GM19239 (cell line): ENCODE measurements around the gene CD34.
A peak's percentile ranks its signal among the peaks of the same experiment; 100 is the strongest.
"Not testable (repeated sequence)": the region's sequence is repeated elsewhere in the genome, so short reads cannot be mapped to it uniquely, and the experiment has no call there.

Experiments
- DNase-seq: peaks from one replicate; pipeline ENCODE4 v3.0.0; 2011; ENCODE audit warnings: low spot score; ENCODE audit not compliant: insufficient read length
- FAIRE-seq: peaks from 2 replicates; lab custom pipeline; 2011; peaks lifted over from hg19 to GRCh38; lab: Jason Lieb, UNC

The CD34 gene

DNA sequence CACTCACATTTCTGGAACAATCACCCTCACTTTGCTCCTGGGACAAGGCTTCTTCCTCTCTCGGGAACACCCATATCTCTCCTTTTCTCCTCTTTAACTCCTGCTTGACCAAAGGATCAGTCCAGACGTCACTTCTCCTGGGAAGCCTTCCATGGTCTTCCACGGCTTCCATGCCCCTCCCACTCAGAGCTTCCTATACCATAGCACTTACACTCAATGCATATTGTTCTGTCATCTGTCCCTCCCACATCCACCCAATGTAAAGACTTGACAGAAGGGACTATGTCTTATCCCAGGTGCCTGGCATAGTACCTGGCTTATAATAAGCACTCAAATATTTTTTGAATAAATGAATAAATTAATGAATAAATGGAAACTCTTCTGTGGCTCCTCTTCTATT lies 28.2 kb downstream of the CD34 start:
- no peak for FAIRE-seq
- DNase-seq = no peak

DNA sequence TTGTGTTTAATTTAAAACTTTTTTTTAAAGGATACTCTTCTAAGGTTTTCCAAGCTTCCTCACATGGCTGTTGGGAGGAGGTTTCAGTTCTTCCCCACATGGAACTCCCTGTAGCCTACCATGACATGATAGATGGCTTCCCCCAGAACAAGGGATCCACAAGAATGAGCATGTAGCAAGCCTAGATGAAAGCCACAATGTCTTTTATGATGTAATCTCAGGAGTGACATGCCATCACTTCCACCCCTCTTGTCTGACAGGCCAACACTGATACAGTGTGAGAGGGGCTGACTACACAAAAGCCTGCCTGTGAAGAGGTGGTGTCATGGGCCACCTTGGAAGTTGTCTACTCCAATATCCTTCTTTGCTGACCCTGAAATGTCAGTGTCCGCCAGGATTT lies 32.0 kb downstream of the CD34 start:
- FAIRE-seq (no peak), DNase-seq (no peak)

DNA sequence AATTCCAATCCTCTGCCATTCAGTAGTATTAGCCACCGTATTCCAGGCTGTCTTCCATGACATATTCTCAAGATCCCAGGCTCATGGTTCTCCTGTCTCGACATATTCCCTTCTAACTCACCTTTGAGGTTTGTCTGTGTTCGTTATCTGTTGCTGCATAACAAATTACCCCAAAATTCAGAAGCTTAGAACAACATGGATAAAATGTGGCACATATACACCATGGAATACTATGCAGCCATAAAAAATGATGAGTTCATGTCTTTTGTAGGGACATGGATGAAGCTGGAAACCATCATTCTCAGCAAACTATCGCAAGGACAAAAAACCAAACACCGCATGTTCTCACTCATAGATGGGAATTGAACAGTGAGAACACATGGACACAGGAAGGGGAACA lies 33.0 kb downstream of the CD34 start:
- FAIRE-seq, DNase-seq: not testable (repeated sequence)

DNA sequence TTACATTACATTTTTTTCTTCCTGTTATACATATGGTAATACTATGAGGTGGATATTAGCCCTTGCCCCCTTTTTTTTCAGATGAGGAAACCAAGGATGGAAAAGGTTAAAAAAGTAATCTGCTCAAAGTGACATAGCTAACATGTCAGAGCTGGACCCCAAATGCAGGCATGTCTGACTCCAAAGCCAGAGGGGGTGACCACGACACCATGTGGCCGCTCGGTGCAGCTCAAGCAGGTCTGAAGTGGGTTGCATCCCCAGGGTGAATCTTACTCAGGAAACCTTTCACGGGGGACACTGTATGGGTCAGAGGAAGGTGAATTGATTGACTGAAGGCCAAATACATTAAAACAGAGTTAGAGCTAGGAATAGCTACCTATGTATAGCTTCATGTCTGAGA lies 34.8 kb downstream of the CD34 start:
- DNase-seq (no peak), FAIRE-seq (no peak)

DNA sequence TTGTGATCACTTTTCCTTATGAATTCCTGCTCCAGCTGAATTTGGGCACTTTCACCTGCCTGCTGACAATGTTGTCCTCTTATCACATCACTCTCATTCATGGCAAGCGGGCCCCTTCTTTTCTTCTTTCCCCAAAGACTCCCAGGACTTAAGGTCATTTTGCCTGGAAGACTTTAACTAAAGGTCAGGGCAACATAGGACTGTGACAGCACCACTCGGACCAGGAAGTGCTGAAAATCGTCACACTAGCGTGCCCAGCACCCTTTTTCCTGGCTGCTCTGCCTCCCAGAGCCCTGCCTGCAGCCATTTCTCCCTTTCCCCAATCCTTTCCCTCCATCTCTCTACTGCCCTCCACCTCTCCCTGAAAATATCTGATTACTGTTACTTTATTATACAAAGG lies 35.4 kb downstream of the CD34 start:
- DNase-seq (no peak), FAIRE-seq (no peak)

DNA sequence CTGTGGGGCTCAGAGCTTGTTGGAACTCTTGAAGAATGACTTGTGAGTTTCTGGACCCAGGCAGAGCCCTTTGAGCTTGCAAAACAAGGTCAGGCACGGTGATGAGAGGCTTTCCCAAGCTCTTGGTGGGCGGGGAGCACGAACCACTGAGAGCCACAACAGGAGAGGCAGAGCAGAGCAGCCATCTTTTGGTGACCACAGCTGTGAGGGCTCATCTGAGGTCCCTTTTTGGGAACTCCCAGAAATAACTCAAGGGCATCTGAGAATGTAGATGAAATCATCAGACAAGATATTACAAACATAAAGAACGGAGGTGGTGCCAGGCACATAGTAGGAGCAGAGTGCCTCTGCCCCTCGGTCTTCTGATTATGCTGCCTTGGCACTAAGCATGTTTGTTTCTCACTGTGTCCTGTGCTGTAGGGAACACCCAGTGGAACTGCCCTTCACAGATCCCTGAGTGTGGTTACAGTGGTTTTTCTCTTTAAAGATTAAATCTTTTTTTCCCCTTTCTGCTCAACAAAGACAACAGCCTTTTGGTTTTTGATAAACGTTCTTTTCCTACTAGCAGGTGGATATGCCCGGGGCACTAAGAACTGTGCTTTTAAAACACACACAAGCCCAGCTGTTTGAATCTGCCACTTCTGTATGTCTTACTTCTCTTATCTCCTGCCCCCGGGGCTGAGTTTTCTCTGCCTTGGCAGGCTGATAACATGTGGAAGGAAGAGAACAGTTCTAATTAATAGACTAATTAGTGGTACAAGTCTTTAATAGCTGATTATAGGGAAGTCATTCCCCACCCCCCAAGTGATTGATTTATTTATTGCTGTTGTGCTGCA lies 37.7 kb downstream of the CD34 start:
- FAIRE-seq = peak; percentile 51

DNA sequence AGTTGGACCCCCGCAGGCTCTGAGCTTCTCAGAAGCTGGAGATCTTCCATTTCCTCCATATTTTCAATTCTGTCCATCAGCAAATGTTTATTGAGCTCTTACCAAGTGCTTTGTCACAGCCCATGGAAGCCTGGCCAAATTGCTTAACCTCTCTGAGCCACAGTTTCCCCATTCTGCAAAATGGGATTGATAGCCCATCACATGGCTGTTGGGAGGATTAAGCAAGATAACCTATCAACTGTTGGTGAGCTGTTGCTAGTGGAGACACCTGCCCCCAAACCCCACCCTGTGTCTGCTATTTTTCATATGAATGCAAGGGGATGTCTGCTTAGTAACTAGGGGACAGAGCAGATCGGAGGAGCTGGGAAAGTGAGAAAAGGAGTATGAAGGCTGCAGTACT lies 38.3 kb downstream of the CD34 start:
- DNase-seq = no peak
- no peak for FAIRE-seq

More for the DNA sequence above, 37.7 kb downstream of the CD34 start:
- no peak for DNase-seq

DNA sequence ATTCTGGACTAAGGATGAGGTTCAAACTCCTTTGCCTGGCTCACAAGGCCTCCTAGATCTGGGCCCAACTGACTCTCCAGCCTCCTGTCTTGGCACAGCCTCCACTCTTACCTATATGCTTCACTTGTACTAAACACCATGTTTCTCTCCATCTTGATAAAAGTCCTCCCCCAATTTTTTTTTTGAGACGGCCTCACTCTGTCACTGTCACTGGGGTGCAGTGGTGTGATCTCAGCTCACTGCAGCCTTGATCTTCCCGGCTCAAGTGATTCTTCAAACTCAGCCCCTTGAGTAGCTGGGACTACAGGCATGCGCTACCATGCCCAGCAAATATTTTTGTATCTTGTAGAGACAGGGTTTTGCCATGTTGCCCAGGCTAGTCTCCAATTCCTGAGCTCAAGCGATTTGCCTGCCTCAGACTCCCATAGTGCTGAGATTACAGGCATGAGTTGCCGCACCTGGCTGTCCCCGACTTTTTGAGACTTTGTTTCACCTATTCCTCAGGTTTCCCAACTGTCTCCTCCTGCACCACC lies 39.7 kb downstream of the CD34 start:
- no peak for FAIRE-seq

DNA sequence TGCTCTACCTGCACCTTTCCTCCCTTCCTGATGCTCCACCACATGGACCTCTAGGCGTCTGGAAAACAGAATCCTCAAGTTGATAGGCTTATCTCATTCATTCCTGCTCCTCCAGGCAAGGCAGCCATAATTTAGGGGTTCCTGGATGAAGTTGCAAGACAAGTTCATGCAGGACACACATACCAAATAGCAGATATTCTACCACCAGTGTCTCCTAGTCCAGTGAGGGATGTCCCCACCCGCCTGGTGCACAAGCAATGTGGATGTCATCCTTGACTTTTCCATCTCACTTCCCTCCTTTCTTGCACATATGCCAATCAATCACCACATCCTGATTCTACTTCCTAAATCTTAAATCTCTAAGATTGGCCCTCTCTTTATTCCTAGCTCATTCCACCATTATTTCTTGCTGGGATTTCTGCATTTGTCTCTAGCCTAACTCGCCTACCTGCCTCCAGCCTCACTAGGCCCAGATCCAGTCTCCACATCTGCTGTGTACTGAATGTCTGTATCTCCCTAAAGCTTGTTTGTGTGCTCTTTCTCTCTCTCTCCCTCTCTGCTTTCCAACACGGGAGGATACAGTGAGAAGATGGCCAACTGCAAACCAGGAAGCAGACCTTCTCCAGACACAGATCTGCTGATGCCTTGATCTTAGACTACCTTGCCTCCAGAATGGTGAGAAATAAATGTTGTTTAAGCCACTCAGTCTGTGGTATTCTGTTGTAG lies 40.5 kb downstream of the CD34 start:
- no peak for DNase-seq
- no peak for FAIRE-seq

More for the DNA sequence above, 39.7 kb downstream of the CD34 start:
- DNase-seq = no peak

DNA sequence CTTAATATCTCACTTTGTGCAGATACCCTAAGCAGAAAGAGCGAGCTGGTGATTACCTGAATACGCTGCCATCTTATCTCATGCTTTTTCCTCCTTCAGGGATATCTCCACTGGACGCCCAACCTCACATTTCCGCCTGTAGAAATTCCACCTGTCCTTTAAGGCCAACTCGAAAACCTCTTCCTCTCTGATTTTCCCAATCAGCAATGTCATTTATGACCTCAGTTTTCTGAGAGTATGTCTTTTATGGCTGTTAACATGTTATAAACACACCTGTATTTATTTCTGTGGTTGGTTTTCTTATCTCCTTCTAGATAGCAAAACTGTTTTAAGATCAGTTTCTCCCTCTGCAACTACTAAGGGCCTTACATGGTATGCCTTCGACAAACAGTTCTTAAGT lies 41.1 kb downstream of the CD34 start:
- no peak for FAIRE-seq
- DNase-seq = no peak

DNA sequence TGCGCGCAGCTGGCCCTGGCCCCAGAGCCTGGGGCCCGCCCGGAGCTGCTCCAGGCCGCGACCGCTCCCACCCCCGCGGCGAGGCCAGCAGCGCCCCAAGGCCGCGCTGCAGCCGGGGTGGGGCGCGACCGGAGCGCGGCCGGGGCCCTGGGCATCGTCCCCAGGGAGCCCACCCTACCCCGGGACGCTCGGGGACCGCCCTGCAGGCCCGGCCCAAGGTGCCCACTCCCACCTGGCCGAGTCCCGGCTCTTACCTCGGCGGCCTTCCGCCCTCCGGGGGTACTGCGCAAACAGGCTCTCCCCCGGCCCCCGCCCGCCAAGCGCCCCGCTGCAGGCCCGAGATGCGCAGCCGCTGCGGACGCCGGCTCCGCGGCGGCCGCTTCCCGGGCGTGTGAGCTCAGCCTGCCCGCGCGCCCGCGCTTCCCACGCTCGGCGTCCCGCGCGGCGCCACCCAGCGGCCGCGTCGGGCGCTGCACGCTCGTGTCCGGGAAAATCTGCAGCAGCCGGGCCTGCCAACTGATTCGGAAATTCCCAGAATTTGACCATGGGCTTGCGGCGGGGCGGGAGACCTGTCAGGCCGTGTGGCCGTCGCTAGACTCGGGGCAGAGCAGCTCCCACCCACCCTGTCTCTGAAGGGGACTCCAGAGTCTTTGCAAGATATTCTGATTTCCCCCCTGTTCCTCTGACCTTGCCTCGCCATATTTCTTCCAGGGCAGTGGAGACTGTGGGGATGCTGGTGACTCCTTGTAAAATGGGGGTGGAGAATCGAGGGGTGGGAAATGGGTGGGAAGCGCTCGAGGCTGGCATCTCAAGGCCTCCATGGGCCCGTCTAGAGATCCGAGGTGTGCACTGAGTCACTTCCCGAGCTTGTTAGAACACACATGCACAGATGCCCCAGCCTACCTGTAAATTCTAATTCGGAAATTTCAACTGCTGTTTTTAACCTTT lies 41.9 kb downstream of the CD34 start:
- DNase-seq (peak; percentile 80), FAIRE-seq (no peak)

DNA sequence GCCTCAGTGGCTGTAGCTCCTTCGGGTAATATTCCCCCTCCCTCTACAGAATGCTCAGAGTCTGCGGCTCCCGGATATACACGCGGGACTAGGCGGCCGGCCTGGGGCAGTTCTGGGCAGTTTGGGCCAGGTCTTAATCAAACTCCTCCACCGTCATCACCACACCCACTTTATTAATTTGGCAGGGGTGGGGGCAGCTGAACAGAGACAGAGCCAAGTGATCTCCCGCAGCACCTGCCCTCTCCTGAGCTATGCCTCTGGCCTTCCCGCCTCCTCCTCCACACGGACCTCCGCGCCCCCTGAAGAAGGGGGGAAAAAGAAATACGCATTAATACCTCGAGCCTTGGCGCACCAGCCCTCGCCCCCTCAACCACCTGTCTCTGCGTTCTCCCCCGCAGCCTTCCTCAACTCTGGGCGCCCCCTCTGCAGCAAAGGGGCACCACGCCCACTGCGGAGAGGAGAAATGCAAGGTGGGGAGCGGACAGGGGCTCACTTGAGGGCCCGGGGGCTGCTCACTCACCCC lies 42.6 kb downstream of the CD34 start:
- no peak for DNase-seq
- FAIRE-seq = no peak

DNA sequence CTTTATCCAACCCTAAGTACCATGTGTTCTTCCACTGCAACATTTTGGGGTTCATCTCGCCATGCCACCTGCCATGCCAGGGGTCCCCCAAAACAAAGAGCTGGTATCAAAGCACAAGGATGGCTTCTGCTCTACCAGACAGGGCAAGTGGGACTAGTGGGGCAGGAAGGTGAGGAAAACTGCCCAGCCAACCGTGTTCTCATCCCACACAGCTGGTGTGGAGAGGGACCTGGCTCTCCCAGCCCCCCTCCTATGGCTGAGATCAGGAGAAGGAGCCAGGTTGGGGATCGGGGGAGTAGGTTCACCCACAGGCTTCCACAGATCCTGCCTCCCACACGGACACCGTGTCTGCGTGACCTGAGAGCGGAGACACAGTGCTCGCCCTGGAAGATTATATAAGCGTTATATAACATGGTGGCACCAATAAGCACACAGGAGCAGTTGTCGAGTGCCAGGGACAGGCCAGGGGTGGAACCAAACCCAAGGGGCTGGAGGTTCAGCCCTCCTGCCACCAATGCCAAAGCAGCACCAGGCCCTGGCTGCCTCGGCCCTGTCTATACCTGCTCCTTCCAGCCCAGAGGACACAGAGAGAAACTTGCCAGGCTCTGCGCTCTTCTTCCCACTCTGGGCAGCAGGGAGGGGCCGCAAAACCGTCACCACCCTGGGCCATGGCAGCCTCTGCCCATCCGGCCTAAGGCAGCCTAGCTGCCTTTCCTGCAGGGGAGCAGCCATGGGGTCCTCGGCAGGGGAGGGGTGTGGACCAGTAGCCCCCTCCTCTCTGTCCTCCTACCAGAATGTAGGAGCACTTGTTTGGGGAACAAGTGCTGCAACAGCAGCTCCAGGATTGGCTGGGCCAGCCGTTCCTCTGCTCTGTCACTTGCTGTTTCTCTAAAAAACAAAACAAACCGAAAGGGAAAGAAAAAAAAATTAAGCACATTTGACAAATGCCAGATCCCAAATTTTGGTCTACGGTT lies 43.5 kb downstream of the CD34 start:
- FAIRE-seq (peak; percentile 66), DNase-seq (no peak)

DNA sequence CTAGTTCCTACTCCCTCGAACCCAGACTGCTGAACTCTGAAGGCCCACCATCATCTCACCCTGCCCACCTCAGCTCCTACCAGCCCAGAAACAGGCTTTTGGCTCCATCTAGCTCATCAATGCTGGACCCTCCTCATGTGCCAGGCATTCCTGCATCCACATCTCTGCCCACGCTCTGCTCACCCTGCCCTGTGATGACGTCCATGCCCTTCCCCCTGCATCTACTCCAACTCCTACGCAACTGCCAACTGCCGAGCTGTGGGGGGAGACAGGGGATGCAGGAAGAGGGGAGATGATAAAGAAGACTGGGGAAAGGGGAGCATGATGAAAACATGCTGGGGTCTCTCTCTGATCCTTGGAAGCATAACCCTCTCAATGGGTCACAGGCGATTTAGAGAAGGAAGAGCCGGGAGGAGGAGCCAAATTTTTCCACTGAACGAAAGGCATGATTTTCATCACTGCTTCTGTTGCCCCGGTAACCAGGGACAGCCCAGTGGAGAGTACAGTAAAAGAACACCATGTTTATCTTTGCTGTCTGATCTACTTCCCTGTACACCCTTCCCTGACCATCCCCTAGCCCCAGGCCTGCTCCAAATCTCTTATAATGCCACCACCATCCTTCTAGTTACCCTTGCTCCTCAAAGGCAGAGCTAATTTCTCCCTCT lies 44.3 kb downstream of the CD34 start:
- DNase-seq (no peak), FAIRE-seq (no peak)

DNA sequence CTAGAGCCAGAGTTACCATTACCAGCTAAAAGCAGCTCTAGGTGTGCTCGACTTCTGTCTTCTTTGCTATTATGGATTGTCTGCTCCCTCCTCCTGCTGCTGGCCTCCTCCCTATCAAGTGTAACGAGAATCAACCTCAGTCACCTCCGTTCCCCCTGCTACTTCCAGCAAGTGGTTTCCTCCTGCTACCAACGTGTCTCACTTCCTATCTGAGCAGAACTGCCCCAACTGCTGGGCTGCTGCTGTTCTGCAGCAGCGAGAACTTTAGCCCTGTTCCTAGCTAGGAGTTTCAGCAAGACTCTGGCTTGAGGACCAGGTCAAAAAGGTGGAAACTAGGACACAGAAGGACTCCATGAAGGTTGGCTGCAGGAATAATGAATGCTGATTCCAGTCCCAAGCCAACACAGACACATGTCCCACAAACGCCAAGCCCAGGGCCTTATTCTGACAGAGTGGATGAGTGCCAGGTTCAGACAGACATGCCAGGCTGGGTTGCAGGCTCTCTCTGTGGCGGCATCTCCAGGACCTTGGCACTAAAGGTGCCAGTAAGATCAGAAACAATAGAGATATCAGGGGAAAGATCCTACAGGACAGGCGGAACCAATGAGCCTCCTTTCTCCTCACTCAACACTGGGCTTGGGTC lies 46.9 kb downstream of the CD34 start:
- FAIRE-seq = no peak

DNA sequence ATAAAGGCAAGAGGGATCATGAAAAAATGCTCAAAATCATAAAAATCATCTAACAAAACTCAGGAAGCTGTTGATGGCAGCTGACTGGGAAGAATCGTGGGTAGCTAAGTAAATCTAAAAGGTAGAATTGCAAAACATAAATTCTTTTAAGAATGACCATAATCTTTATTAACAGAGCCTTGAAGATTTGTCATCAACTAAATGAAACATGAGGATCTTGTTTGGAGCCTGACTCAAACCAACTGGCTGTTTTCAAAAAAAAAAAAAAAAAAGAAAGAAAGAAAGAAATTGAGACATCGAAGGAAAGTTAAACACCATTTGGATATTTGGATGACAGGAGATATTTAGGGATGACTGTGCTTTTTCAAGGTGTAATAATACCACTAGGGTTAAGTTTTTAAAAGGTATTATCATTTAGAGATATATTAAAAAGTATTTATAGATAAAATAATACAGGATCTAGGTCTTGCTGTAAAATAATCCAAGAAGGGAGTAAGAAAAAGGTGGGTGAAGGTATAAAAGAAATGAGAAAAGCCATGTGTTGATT lies 48.6 kb downstream of the CD34 start:
- no peak for FAIRE-seq

More for the DNA sequence above, 46.9 kb downstream of the CD34 start:
- DNase-seq = peak; percentile 46

DNA sequence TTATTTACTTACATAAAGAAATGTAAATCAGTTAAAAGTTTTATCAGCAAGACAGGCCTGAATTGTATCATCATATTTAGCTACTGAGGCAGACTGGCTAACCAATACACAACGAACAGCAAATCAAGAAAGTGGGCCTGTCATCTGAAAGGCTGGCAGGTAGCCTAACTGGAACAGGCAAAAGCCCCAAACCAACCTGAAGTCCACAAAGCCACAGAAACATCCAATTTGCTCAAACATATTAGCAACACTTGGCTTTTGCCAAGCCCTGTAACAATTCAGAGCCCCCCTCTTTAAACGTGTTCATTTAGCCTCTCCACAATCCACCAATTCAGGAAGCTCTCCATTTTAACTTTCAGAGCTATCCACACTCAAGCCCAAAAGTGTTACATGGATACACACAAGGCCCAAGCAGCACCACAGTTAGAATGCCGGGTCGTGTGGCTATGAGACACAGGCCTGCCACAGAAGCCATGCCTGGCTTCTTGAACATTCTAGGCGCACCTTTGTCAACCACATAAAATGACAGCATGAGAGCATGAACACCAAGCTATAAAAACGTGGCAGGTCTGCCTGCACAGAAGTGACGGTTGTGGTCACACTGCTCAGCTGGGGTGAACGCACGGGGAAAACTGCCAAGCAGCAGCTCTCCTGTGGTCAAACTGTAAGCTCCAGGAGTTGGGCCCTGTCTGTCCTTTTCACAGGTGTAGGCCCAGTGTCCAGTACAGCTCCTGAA lies 49.3 kb downstream of the CD34 start:
- FAIRE-seq (peak; percentile 18), DNase-seq (no peak)

More for the DNA sequence above, 48.6 kb downstream of the CD34 start:
- DNase-seq = no peak
